CD14-positive monocyte (primary cell): ENCODE data around the gene TTC19. TPM values are rescaled to one million over a fixed set of nuclear protein-coding genes. Genes with fewer than 3 reads are reported as not detected.

Experiments
- DNase-seq, 3 donors: peaks; one replicate each; pipeline ENCODE4 v3.0.0-alpha.2; 2011 to 2022
- H2AFZ ChIP-seq: 2 replicates; pipeline ENCODE4 v1.6.0; 2012; ENCODE audit warnings: mild to moderate bottlenecking, low read depth, low read length, inconsistent platforms; ENCODE audit not compliant: insufficient read depth, poor library complexity, severe bottlenecking
- H3K27ac ChIP-seq, 2 donors: 1 replicate in 1 of 2; 2 replicates in 1 of 2; pipeline ENCODE4 v1.5.1; 2012 to 2013; ENCODE audit warnings: low read length in 2 of 2, control low read depth in 1 of 2, inconsistent platforms in 1 of 2, low read depth in 1 of 2, mild to moderate bottlenecking in 1 of 2
- H3K27me3 ChIP-seq, 2 donors: one replicate each; pipeline versions ENCODE4 v1.6.0 to v1.6.1; 2011 to 2013; ENCODE audit warnings: low read length in 2 of 2; ENCODE audit not compliant: control insufficient read depth in 2 of 2, insufficient read depth in 2 of 2
- H3K36me3 ChIP-seq, 2 donors: replicated peaks in 1 of 2; 1 replicate in 1 of 2; 2 replicates in 1 of 2; pipeline versions ENCODE4 v1.5.1 to v1.6.1; 2012 to 2013; ENCODE audit warnings: low read length in 2 of 2, control low read depth in 1 of 2, inconsistent platforms in 1 of 2, mild to moderate bottlenecking in 1 of 2; ENCODE audit not compliant: insufficient read depth in 2 of 2, control insufficient read depth in 1 of 2
- H3K4me1 ChIP-seq, 2 donors: 1 replicate in 1 of 2; 2 replicates in 1 of 2; pipeline versions ENCODE4 v1.5.1 to v1.6.1; 2012 to 2013; ENCODE audit warnings: low read length in 2 of 2, control low read depth in 1 of 2, inconsistent platforms in 1 of 2, mild to moderate bottlenecking in 1 of 2, moderate library complexity in 1 of 2; ENCODE audit not compliant: insufficient read depth in 2 of 2, control insufficient read depth in 1 of 2
- H3K4me2 ChIP-seq: replicated peaks from 2 replicates; pipeline ENCODE3; 2012; ENCODE audit warnings: low read length, moderate library complexity, mild to moderate bottlenecking; ENCODE audit not compliant: poor library complexity, severe bottlenecking; ENCODE audit errors: extremely low read depth
- H3K4me3 ChIP-seq, 3 experiments: fragments of 200-600 bp in 1 of 3; sonication (generic) in 1 of 3; replicated peaks in 1 of 3; 1 replicate in 2 of 3; 2 replicates in 1 of 3; pipeline ENCODE4 v1.5.1; 2011 to 2013; ENCODE audit warnings: low read length in 3 of 3, mild to moderate bottlenecking in 3 of 3, control low read depth in 2 of 3, low read depth in 2 of 3, inconsistent platforms in 1 of 3, moderate library complexity in 1 of 3
- H3K79me2 ChIP-seq: 2 replicates; pipeline ENCODE4 v1.6.0; 2012; ENCODE audit warnings: mild to moderate bottlenecking, control low read depth, inconsistent platforms, low read length, moderate library complexity; ENCODE audit not compliant: insufficient read depth
- H3K9ac ChIP-seq: 2 replicates; pipeline ENCODE4 v1.6.0; 2017; ENCODE audit warnings: low read length, mild to moderate bottlenecking; ENCODE audit not compliant: insufficient read depth, poor library complexity, severe bottlenecking
- H3K9me3 ChIP-seq, 2 donors: replicated peaks in 1 of 2; 1 replicate in 1 of 2; 2 replicates in 1 of 2; pipeline versions ENCODE4 v1.5.1 to v1.6.1; 2012 to 2013; ENCODE audit warnings: low read length in 2 of 2, control low read depth in 1 of 2; ENCODE audit not compliant: control insufficient read depth in 1 of 2, insufficient read depth in 1 of 2
- H4K20me1 ChIP-seq: 2 replicates; pipeline ENCODE4 v1.6.0; 2012; ENCODE audit warnings: mild to moderate bottlenecking, low read length, control low read depth, moderate library complexity; ENCODE audit not compliant: insufficient read depth
- H3K27ac Mint-ChIP-seq, 7 donors: one replicate each; pipeline ENCODE4 v1.8.0; 2020; ENCODE audit warnings: mild to moderate bottlenecking in 7 of 7, mixed read lengths in 7 of 7, moderate library complexity in 6 of 7, inconsistent platforms in 2 of 7
- H3K27me3 Mint-ChIP-seq, 3 donors: one replicate each; pipeline ENCODE4 v1.8.0; 2021 to 2022; ENCODE audit warnings: low read depth in 3 of 3, mild to moderate bottlenecking in 3 of 3, mixed read lengths in 3 of 3, moderate library complexity in 3 of 3, inconsistent platforms in 1 of 3
- H3K36me3 Mint-ChIP-seq, 2 donors: one replicate each; pipeline ENCODE4 v1.8.0; 2020; ENCODE audit warnings: mixed read lengths in 2 of 2, inconsistent platforms in 1 of 2, mild to moderate bottlenecking in 1 of 2
- H3K4me1 Mint-ChIP-seq: one replicate; pipeline ENCODE4 v1.8.0; 2020; ENCODE audit warnings: mild to moderate bottlenecking, mixed read lengths
- H3K4me3 Mint-ChIP-seq, 2 donors: one replicate each; pipeline ENCODE4 v1.8.0; 2020; ENCODE audit warnings: mild to moderate bottlenecking in 2 of 2, mixed read lengths in 2 of 2, moderate library complexity in 1 of 2
- H3K9me3 Mint-ChIP-seq, 7 donors: one replicate each; pipeline ENCODE4 v1.8.0; 2020 to 2022; ENCODE audit warnings: mixed read lengths in 7 of 7, mild to moderate bottlenecking in 6 of 7, moderate library complexity in 6 of 7, inconsistent platforms in 2 of 7
- CTCF ChIP-seq: fragments of 200-600 bp; IDR thresholded peaks from one replicate; pipeline ENCODE4 v1.8.0; 2022; ENCODE audit warnings: antibody characterized with exemption, mild to moderate bottlenecking
- WGBS: methylation state at CpG from one replicate; pipeline ENCODE4 v1.1.5; 2013; ENCODE audit warnings: missing lambda C conversion rate; ENCODE audit not compliant: insufficient coverage; 5-methylcytosine and 5-hydroxymethylcytosine counted together
- intact Hi-C, 2 donors: fragments of 100-400 bp; cut with micrococcal nuclease; formaldehyde crosslinking; loops; one replicate each; pipeline versions ENCODE4 v1.15.0 to v1.15.1; 2023
- polyA plus RNA-seq, 3 donors: library from polyadenylated mRNA; depleted of rRNA in 1 of 3; unstranded in 2 of 3; stranded (reverse) in 1 of 3; fragments of 300-500 nt in 2 of 3; fragments of >200 nt in 1 of 3; fragmentation: Illumina TruSeq in 2 of 3; gene quantifications; 1 replicate in 2 of 3; 2 replicates in 1 of 3; pipeline ENCODE4 v1.2.3, GENCODE V29; 2012 to 2021

The TTC19 gene
- polyA plus RNA-seq, 3 donors = 7.6 to 22.2 (median 20.6) TPM

- intact Hi-C loops = no loop called here
- H4K20me1 ChIP-seq = peaks cover 18% of the 10 kb centered on the region
- peaks cover 24% of the 10 kb centered on the region for H3K79me2 ChIP-seq
- H3K9me3 ChIP-seq = no peaks in the 10 kb centered on the region
- H3K9ac ChIP-seq = no peak overlapping the region
- no peak overlapping the region for H3K4me2 ChIP-seq
- Mint-ChIP-seq H3K4me3 (no peak overlapping the region), H3K27me3 (peaks cover 0 to 3% (median 2%) of the 10 kb centered on the region in 3 donors), H3K9me3 (peaks cover 0 to 5% (median 0%) of the 10 kb centered on the region in 7 donors), H3K36me3 (peaks cover 63 to 65% of the 10 kb centered on the region in 2 donors), H3K27ac (no peak overlapping the region), H3K4me1 (peaks cover 31% of the 10 kb centered on the region)
- H3K27ac ChIP-seq = no peak overlapping the region
- H3K36me3 ChIP-seq = peaks cover 58 to 63% of the 10 kb centered on the region in 2 donors
- TF ChIP-seq CTCF = no peak
- no peak overlapping the region for H3K4me3 ChIP-seq
- no CpG with 5 or more reads among the region's 2 CpGs for WGBS
- DNase-seq = no peak
- H3K27me3 ChIP-seq = no peaks in the 10 kb centered on the region
- H2AFZ ChIP-seq = no peak overlapping the region
- H3K4me1 ChIP-seq = peaks cover 26 to 32% of the 10 kb centered on the region in 2 donors
Observed at GRCh38 chr17:16002708-16003260, 3.2 kb downstream of the TTC19 start.

GRCh38 chr17:16003841-16004240, 4.2 kb downstream of the TTC19 start:
- peaks cover 22% of the 10 kb centered on the region for H3K4me1 Mint-ChIP-seq
- Histone ChIP-seq H3K79me2 (peaks cover 24% of the 10 kb centered on the region), H3K4me2 (no peak overlapping the region), H2AFZ (no peak overlapping the region), H3K9me3 (no peaks in the 10 kb centered on the region), H3K4me3 (no peak overlapping the region), H3K27ac (no peak overlapping the region), H3K27me3 (no peaks in the 10 kb centered on the region), H3K36me3 (peaks cover 68 to 73% of the 10 kb centered on the region in 2 donors), H3K9ac (no peak overlapping the region), H4K20me1 (peaks cover 18% of the 10 kb centered on the region), H3K4me1 (peaks cover 19 to 21% of the 10 kb centered on the region in 2 donors)
- WGBS = no CpG with 5 or more reads among the region's 1 CpG
- peaks cover 0 to 3% (median 2%) of the 10 kb centered on the region in 3 donors for H3K27me3 Mint-ChIP-seq
- intact Hi-C loops = no loop called here
- DNase-seq = no peak
- H3K4me3 Mint-ChIP-seq = no peak overlapping the region
- peaks cover 74 to 76% of the 10 kb centered on the region in 2 donors for H3K36me3 Mint-ChIP-seq
- H3K9me3 Mint-ChIP-seq = peaks cover 0 to 5% (median 0%) of the 10 kb centered on the region in 7 donors
- no peak overlapping the region for H3K27ac Mint-ChIP-seq
- TF ChIP-seq CTCF = no peak
